Renal pelvis (tissue), 4 donors: ENCODE measurements around the gene CCDC28A. TPM values are rescaled to one million over a fixed set of nuclear protein-coding genes. Genes with fewer than 3 reads are reported as not detected.
A peak's percentile ranks its signal among the peaks of the same experiment; 100 is the strongest.

Experiments
- DNase-seq: peaks from one replicate; pipeline ENCODE4 v3.0.0-alpha.2; 2013
- polyA plus RNA-seq, 3 donors: library from polyadenylated mRNA; unstranded; fragments of 120-200 nt; gene quantifications; one replicate each; pipeline ENCODE4 v1.2.1, GENCODE V29; 2013; ENCODE audit not compliant: insufficient read length in 3 of 3

The CCDC28A gene
- polyA plus RNA-seq, 3 donors: 25.7 to 28.6 (median 28.2) TPM

DNA sequence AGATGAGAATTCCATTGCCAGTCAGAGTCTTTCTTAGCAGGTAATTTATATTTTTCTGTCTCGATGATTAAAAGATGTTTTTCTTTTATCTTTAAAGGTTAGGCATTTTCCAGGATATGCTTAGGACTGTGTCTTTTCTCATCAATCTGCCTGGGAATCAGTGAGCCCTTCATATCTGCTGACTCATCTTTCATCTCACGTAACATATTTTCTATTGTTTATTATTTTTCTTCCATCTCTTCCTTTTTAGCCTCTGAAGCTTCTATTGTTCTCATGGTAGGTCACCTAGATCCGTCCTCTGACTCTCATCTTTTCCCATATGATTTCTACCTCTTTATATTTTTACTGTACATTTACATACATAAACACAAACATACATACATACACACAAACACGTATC is 8.7 kb downstream of the CCDC28A start:
- no peak for DNase-seq

- no peak for DNase-seq
Observed at GRCh38 chr6:138785079-138785478, 11.5 kb downstream of the CCDC28A start.

DNA sequence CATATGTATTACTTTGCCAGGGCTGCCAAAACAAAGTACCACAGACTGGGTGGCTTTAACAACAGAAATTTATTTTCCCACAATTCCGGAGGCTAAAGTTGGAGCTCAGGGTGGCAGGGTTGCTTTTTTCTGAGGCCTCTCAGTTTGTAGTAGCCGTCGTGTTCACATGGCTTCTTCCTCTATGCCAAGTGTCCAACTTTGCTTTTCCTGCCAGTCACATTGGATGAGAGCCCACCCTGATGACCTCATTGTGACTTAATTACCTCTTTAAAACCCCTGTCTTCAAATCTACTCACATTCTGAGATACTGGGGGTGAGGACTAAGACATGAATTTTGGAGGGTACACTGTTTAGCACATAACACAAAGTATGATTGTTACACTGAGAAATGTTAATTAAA is 12.4 kb downstream of the CCDC28A start:
- DNase-seq: no peak

DNA sequence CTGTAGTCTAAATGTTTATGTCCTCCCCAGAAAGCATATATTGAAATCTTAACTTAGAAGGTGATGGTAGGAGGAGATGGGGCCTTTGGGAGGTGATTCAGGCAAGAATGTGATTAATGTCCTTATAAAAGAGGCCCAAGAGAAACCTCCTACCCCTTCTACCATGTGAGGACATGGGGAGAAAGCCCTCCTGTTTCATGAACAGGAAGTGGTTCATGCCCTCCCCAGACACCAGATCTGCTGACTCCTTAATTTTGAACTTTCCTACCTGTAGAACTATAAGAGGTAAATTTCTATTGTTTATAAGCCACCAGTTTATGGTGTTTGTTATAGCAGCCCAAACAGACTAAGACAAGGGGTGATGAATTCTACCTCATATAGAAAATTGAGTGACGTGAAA is 13.6 kb downstream of the CCDC28A start:
- DNase-seq: no peak

DNA sequence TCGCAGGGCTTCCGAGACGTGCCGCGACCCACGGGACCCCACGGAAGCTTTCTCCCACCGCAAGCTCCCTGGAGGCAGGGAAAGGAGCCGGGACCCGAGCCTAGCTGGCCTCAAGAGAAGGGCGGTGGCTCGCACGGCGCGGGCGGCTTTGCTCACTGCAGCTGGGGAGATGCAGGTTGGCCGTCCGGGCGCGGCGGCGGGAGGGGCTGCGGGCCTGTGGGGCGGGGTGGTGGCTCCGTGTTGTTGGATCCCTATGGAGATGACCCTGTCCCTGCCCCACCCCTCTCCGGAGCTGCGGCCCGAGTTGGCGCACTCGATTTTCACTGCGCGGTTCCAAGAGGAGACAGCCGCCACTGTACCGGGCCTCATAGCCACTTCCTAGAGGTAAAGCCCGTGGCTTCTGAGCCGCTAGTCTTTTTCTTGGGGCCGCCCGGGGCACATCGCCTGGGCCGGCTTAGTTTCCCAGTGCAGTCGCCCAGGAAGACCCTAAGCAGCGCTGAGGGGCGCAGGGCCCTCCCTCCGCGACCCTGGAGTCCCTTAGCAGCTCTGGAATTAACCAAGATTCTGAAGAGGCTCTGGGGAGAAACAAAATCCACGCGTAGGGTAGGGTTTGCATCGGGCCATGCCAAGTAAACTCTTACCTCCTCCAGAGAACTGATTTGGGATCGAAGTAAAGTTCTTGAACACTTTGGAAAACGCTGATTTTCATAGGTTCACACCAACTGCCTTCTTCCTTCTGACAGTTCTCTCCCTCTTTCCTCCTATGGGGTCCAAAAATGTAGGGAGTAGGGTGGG is 22.4 kb downstream of the CCDC28A start, which contains the start of gene ECT2L:
ECT2L (plus strand) TSS at position 279 of the 795 bp plus-strand sequence. CDS start 17,188 bp downstream, outside the sequence.
- DNase-seq: peak; percentile 65

- no peak for DNase-seq
Observed at GRCh38 chr6:138796771-138797170, 23.2 kb downstream of the CCDC28A start.

GRCh38 chr6:138797806-138798446 is 24.4 kb downstream of the CCDC28A start:
- DNase-seq: no peak

GRCh38 chr6:138800377-138801150 is 27.0 kb downstream of the CCDC28A start:
- no peak for DNase-seq

- DNase-seq: no peak
Observed at GRCh38 chr6:138803331-138803730, 29.8 kb downstream of the CCDC28A start.

- DNase-seq: no peak
Observed at GRCh38 chr6:138803861-138804260, 30.3 kb downstream of the CCDC28A start.

- DNase-seq: no peak
Observed at GRCh38 chr6:138805016-138805765, 31.6 kb downstream of the CCDC28A start.

DNA sequence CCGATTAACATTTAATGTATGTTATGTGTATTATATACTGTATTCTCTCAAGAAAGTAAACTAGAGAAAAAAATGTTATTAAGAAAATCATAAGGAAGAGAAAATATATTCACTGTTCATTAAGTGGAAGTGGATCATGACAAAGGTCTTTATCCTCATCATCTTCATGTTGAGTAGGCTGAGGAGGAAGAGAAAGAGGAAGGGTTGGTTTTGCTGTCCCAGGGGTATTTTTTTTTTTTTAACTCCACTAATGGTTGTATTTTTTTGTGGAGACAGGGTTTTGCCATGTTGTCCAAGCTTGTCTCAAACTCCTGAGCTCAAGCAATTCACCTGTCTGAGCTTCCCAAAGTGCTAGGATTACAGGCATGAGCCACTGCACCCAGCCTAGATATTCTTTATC is 33.3 kb downstream of the CCDC28A start:
- DNase-seq: no peak

- no peak for DNase-seq
Observed at GRCh38 chr6:138809677-138810076, 36.1 kb downstream of the CCDC28A start.

DNA sequence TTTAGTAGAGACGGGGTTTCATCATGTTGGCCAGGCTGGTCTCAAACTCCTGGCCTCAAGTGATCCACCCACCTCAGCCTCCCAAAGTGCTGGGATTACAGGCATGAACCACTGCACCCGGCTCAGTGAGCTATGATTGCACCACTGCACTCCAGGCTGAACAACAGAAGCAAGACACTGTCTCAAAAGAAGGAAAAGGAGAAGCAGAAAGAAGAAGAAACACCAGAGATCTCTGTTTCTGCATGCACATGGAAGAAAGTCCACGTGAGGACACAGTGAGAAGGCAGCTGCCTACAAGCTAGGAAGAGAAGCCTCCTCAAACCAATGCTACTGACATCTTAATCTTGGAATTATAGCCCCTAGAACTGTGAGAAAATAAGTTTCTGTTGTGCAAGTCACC is 38.3 kb downstream of the CCDC28A start:
- no peak for DNase-seq

GRCh38 chr6:138814179-138814834 is 40.7 kb downstream of the CCDC28A start:
- no peak for DNase-seq

GRCh38 chr6:138815221-138815620 is 41.7 kb downstream of the CCDC28A start:
- no peak for DNase-seq

GRCh38 chr6:138815797-138816528 is 42.4 kb downstream of the CCDC28A start:
- no peak for DNase-seq

DNA sequence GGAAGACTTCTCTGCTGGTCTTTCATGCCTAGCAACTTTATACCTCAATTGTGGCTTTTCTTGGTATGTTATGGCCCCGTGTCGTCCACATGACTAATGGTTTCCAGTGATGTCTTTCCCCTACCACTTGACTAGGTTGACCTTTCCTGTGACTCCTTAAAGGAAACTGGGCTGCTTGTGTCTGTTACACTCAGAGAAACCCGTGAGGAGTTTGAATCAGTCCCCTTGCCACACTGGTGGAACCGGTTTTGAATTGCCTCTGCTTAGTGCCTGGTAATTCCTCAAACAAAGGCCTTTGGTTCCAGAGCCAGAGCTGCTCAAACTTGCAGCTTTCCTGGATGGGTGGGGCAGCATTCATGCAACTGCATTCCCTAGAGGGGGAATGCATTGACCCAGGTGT is 44.2 kb downstream of the CCDC28A start:
- peak; percentile 79 for DNase-seq

DNA sequence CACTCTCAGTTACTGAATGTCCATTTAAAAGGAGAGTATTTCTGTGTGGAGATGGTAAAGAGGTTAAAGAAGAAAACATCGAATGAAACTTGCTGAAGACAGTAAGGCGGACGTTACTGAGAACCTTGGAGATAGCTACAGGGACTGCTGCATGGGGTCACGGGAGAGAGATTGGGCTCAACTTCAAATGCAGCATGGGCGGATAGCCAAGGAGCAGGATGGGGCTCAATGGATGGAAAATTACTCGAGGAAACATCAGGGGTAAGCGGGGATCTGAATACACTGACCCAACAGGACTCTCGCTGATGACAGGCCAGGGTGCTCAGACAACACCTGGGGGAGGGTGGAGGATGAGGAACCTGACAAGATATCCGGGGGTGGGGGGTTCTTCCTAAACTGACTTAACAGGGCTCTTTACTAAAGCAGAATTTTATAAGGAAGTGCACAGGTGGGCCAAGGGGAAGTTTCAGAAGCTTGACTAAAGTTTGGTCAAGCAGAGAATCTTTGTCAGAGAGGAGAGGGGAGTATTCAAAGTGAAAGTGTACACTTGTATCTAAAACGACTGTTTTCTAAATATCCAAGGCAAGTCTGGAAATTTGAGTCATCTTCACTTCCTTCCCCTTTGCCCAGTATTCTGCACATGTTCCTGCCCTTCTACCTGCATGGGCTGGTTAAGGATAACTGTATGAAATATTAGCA is 45.1 kb downstream of the CCDC28A start:
- no peak for DNase-seq

- no peak for DNase-seq
Observed at GRCh38 chr6:138821519-138821918, 48.0 kb downstream of the CCDC28A start.
